Panc1 (cell line): ENCODE results near the gene CBX7. TPM values are rescaled to one million over a fixed set of nuclear protein-coding genes. Genes with fewer than 3 reads are reported as not detected.
A peak's percentile ranks its signal among the peaks of the same experiment; 100 is the strongest.

Experiments
- ATAC-seq: fragments of 200-7000 bp; cut with Tn5 transposase; 2 replicates; pipeline ENCODE4 v1.9.1; 2020; ENCODE audit warnings: mild to moderate bottlenecking, moderate library complexity
- BruUV-seq: library from RNA; stranded (reverse); fragments of 400-500 nt; replicated peaks from 2 replicates; lab custom pipeline; 2021; lab: Mats Ljungman, UMichigan
- CTCF ChIA-PET: fragments of 300-600 bp; sonication (Branson Sonifier 250); formaldehyde crosslinking; loops from one replicate; lab custom pipeline; 2022; ENCODE audit warnings: antibody characterized with exemption; lab: Charles Lee
- POLR2A ChIA-PET: fragments of 300-600 bp; sonication (Branson Sonifier 250); formaldehyde crosslinking; loops from one replicate; lab custom pipeline; 2022; ENCODE audit warnings: antibody characterized with exemption; lab: Charles Lee
- DNase-seq: peaks from one replicate; pipeline ENCODE4 v3.0.0-alpha.2; 2010; ENCODE audit warnings: low read depth, low spot score
- H3K27ac ChIP-seq: 2 replicates; pipeline ENCODE4 v1.5.1; 2011; ENCODE audit warnings: mild to moderate bottlenecking, low read length, inconsistent platforms
- H3K27me3 ChIP-seq: fragments of 200-500 bp; sonication (Bioruptor generic); 2 replicates; pipeline ENCODE4 v1.6.0; 2014; ENCODE audit warnings: low read length, inconsistent platforms; ENCODE audit not compliant: control insufficient read depth, insufficient read depth
- H3K36me3 ChIP-seq: fragments of 200-500 bp; sonication (Bioruptor generic); 2 replicates; pipeline ENCODE4 v1.5.1; 2014; ENCODE audit warnings: inconsistent platforms, mild to moderate bottlenecking, low read length, moderate library complexity; ENCODE audit not compliant: control insufficient read depth, insufficient read depth
- H3K4me1 ChIP-seq: 2 replicates; pipeline ENCODE4 v1.5.1; 2011; ENCODE audit warnings: inconsistent platforms, mild to moderate bottlenecking, low read length, moderate library complexity; ENCODE audit not compliant: control insufficient read depth, insufficient read depth
- H3K4me3 ChIP-seq, 2 experiments: 2 replicates each; pipeline ENCODE4 v1.5.1; 2011 to 2012; ENCODE audit warnings: low read depth in 2 of 2, low read length in 2 of 2, mild to moderate bottlenecking in 2 of 2, inconsistent platforms in 1 of 2, moderate library complexity in 1 of 2
- H3K9me3 ChIP-seq: fragments of 200-500 bp; sonication (Bioruptor generic); 2 replicates; pipeline ENCODE4 v1.5.1; 2014; ENCODE audit warnings: low read depth, mild to moderate bottlenecking, inconsistent platforms, low read length, moderate library complexity; ENCODE audit not compliant: control insufficient read depth, insufficient read depth
- CTCF ChIP-seq: fragments of 450-650 bp; IDR thresholded peaks from 2 replicates; pipeline ENCODE4 v1.5.1; 2017; ENCODE audit warnings: mild to moderate bottlenecking
- POLR2AphosphoS5 ChIP-seq: IDR thresholded peaks from 2 replicates; pipeline ENCODE4 v1.6.1; 2012; ENCODE audit warnings: mild to moderate bottlenecking, low read depth, low read length, moderate library complexity
- REST ChIP-seq, 2 experiments: IDR thresholded peaks; 2 replicates each; pipeline ENCODE4 v1.6.1; 2011 to 2012; ENCODE audit warnings: low read depth in 2 of 2, control low read depth in 1 of 2, low read length in 1 of 2, mild to moderate bottlenecking in 1 of 2, moderate library complexity in 1 of 2; ENCODE audit not compliant: insufficient read depth in 1 of 2
- SIN3A ChIP-seq: IDR thresholded peaks from 2 replicates; pipeline ENCODE4 v1.6.1; 2012; ENCODE audit warnings: low read depth, mild to moderate bottlenecking, low read length, moderate library complexity, borderline replicate concordance; ENCODE audit not compliant: insufficient read depth
- TCF7L2 ChIP-seq: IDR thresholded peaks from 2 replicates; pipeline ENCODE4 v1.6.1; 2011; ENCODE audit warnings: mild to moderate bottlenecking, low read depth, low read length, inconsistent platforms
- in situ Hi-C: cut with HindIII; loops from 2 replicates; pipeline ENCODE4 v1.10.0; 2016; ENCODE audit warnings: low sequenced_read_pairs, low pct_unique_long_range_greater_than_20kb
- intact Hi-C: fragments of 100-400 bp; cut with micrococcal nuclease; formaldehyde crosslinking; loops from one replicate; pipeline ENCODE4 v1.10.0; 2022; ENCODE audit not compliant: unreplicated experiment
- total RNA-seq: library from RNA; stranded (reverse); gene quantifications from one replicate; pipeline ENCODE4 v1.2.1, GENCODE V29; 2021; ENCODE audit not compliant: unreplicated experiment

Gene CBX7
- total RNA-seq, 1 experiment from 2014 or later: 14.5 TPM

GRCh38 chr22:39120983-39121382, 31.5 kb downstream of the CBX7 start:
- Histone ChIP-seq H3K36me3 (no peaks in the 10 kb centered on the region), H3K27ac (no peak overlapping the region), H3K4me3 (no peak overlapping the region), H3K9me3 (no peaks in the 10 kb centered on the region), H3K27me3 (no peaks in the 10 kb centered on the region), H3K4me1 (no peaks in the 10 kb centered on the region)
- POLR2A ChIA-PET: no interaction called here
- DNase-seq (no peak), ATAC-seq (no peak)
- intact Hi-C loops: loop anchor here (5.0 kb wide), 1 partner anchor 254 kb away; no protein-coding TSS in a partner anchor
- CTCF ChIA-PET: interaction anchor here (0.7 kb wide), 1 partner anchor 21 kb away, joined by 6 read pairs; no protein-coding TSS in a partner anchor
- no TSS peak for BruUV-seq
- in situ Hi-C loops: no loop called here
- no peak for TF ChIP-seq TCF7L2

GRCh38 chr22:39117585-39118191, 34.8 kb downstream of the CBX7 start:
- H3K4me3 ChIP-seq: no peak overlapping the region
- no peak overlapping the region for H3K27ac ChIP-seq
- ATAC-seq (no peak), DNase-seq (peak; percentile 24)
- in situ Hi-C loops (no loop called here), intact Hi-C loops (loop anchor here (5.0 kb wide), 1 partner anchor 110 kb away; no protein-coding TSS in a partner anchor)
- no peaks in the 10 kb centered on the region for H3K36me3 ChIP-seq
- TF ChIP-seq CTCF (peak; percentile 63), POLR2AphosphoS5 (no peak)
- no peaks in the 10 kb centered on the region for H3K27me3 ChIP-seq
- CTCF ChIA-PET: no interaction called here
- H3K9me3 ChIP-seq: no peaks in the 10 kb centered on the region
- no TSS peak for BruUV-seq
- POLR2A ChIA-PET: no interaction called here
- H3K4me1 ChIP-seq: no peaks in the 10 kb centered on the region

GRCh38 chr22:39115977-39116621, 36.4 kb downstream of the CBX7 start:
- H3K27me3 ChIP-seq: no peaks in the 10 kb centered on the region
- CTCF ChIA-PET: no interaction called here
- in situ Hi-C loops: no loop called here

More at GRCh38 chr22:39115977-39116621, 36.4 kb downstream of the CBX7 start:
- ATAC-seq (no peak), DNase-seq (no peak)
- POLR2A ChIA-PET: no interaction called here
- Histone ChIP-seq H3K36me3 (no peaks in the 10 kb centered on the region), H3K9me3 (no peaks in the 10 kb centered on the region), H3K27ac (no peak overlapping the region), H3K4me3 (no peak overlapping the region), H3K4me1 (no peaks in the 10 kb centered on the region)
- TF ChIP-seq REST (IDR thresholded peaks at IDR 0.05; ENCODE audit: insufficient read depth in 1 of 2, low read depth in 2 of 2, low read length in 1 of 2): no peak
- TF ChIP-seq TCF7L2: no peak
- no peak for TF ChIP-seq SIN3A
- no peak for TF ChIP-seq CTCF
- no peak for TF ChIP-seq POLR2AphosphoS5
- BruUV-seq: no TSS peak
- intact Hi-C loops: loop anchor here (5.0 kb wide), 1 partner anchor 109 kb away; no protein-coding TSS in a partner anchor
